SK-N-SH (cell line): ENCODE data around the gene EVX1. TPM values are rescaled to one million over a fixed set of nuclear protein-coding genes. Genes with fewer than 3 reads are reported as not detected.

Experiments
- CTCF ChIA-PET: fragments of 300-600, 350-600 bp; formaldehyde crosslinking; extraction: SDS; loops from one replicate; lab custom pipeline; 2021; lab: Yijun Ruan, JAX
- POLR2A ChIA-PET: fragments of 350-600 bp; sonication (Branson Sonifier 250); formaldehyde crosslinking; extraction: SDS; loops from one replicate; lab custom pipeline; 2020; ENCODE audit warnings: antibody characterized with exemption, inconsistent platforms; lab: Yijun Ruan, JAX
- DNase-seq: peaks from one replicate; pipeline ENCODE4 v3.0.0; 2012
- H2AFZ ChIP-seq: fragments of 200-600 bp; sonication (generic); 2 replicates; pipeline ENCODE4 v1.8.1; 2016; ENCODE audit warnings: antibody characterized with exemption, mild to moderate bottlenecking, low read depth
- H3F3A ChIP-seq: fragments of 200-600 bp; sonication (generic); replicated peaks from 2 replicates; pipeline ENCODE3; 2016; ENCODE audit warnings: antibody characterized with exemption, mild to moderate bottlenecking; ENCODE audit not compliant: insufficient read depth
- H3K27ac ChIP-seq, 2 experiments: fragments of 200-500 bp in 1 of 2; fragments of 200-600 bp in 1 of 2; sonication (Bioruptor generic) in 1 of 2; sonication (generic), shearing (Covaris generic) in 1 of 2; 2 replicates each; pipeline versions ENCODE4 v1.5.1 to v1.6.1; 2014 to 2016; ENCODE audit warnings: low read depth in 2 of 2, inconsistent platforms in 1 of 2, low read length in 1 of 2, mild to moderate bottlenecking in 1 of 2, mixed read lengths in 1 of 2
- H3K27me3 ChIP-seq: fragments of 200-600 bp; sonication (generic), shearing (Covaris generic); 2 replicates; pipeline ENCODE4 v1.6.1; 2016; ENCODE audit warnings: mixed run types; ENCODE audit not compliant: insufficient read depth
- H3K36me3 ChIP-seq, 2 experiments: fragments of 200-500 bp in 1 of 2; fragments of 200-600 bp in 1 of 2; sonication (Bioruptor generic) in 1 of 2; sonication (generic) in 1 of 2; replicated peaks in 1 of 2; 2 replicates each; pipeline versions ENCODE3 to v1.5.1; 2014 to 2016; ENCODE audit warnings: low read length in 1 of 2, mild to moderate bottlenecking in 1 of 2; ENCODE audit not compliant: insufficient read depth in 2 of 2, control insufficient read depth in 1 of 2
- H3K4me1 ChIP-seq, 2 experiments: fragments of 200-500 bp in 1 of 2; fragments of 200-600 bp in 1 of 2; sonication (Bioruptor generic) in 1 of 2; sonication (generic), shearing (Covaris generic) in 1 of 2; 2 replicates each; pipeline versions ENCODE4 v1.5.1 to v1.6.1; 2014 to 2016; ENCODE audit warnings: low read depth in 1 of 2, low read length in 1 of 2, mixed run types in 1 of 2; ENCODE audit not compliant: insufficient read depth in 2 of 2, control insufficient read depth in 1 of 2
- H3K4me2 ChIP-seq: fragments of 200-600 bp; sonication (generic), shearing (Covaris generic); 2 replicates; pipeline ENCODE4 v1.6.1; 2017; ENCODE audit warnings: mixed run types
- H3K4me3 ChIP-seq, 2 experiments: fragments of 200-500 bp in 1 of 2; fragments of 200-600 bp in 1 of 2; sonication (Bioruptor generic) in 1 of 2; sonication (generic), shearing (Covaris generic) in 1 of 2; 2 replicates each; pipeline versions ENCODE4 v1.5.1 to v1.8.1; 2014 to 2016; ENCODE audit warnings: low read depth in 2 of 2, inconsistent platforms in 1 of 2, low read length in 1 of 2, mild to moderate bottlenecking in 1 of 2, mixed read lengths in 1 of 2, moderate library complexity in 1 of 2
- H3K79me2 ChIP-seq: fragments of 200-600 bp; sonication (generic); 2 replicates; pipeline ENCODE4 v1.8.1; 2017; ENCODE audit warnings: mild to moderate bottlenecking; ENCODE audit not compliant: insufficient read depth
- H3K9ac ChIP-seq: fragments of 200-600 bp; sonication (generic); 2 replicates; pipeline ENCODE4 v1.6.1; 2017; ENCODE audit warnings: mixed run types
- H3K9me2 ChIP-seq: fragments of 200-600 bp; sonication (generic); 2 replicates; pipeline ENCODE4 v1.6.1; 2017; ENCODE audit warnings: mixed run types
- H3K9me3 ChIP-seq: fragments of 200-600 bp; sonication (generic); 2 replicates; pipeline ENCODE4 v1.6.1; 2017; ENCODE audit warnings: mixed run types, mild to moderate bottlenecking, moderate library complexity
- H4K20me1 ChIP-seq: fragments of 200-600 bp; sonication (generic); 2 replicates; pipeline ENCODE4 v1.6.1; 2017; ENCODE audit warnings: mild to moderate bottlenecking, mixed run types; ENCODE audit not compliant: insufficient read depth
- CHD2 ChIP-seq: fragments of 150-350 bp; IDR thresholded peaks from 2 replicates; pipeline ENCODE4 v1.6.1; 2018; ENCODE audit warnings: low read length; ENCODE audit not compliant: partially characterized antibody
- CTCF ChIP-seq: fragments of 200-600 bp; sonication (generic); IDR thresholded peaks from 2 replicates; pipeline ENCODE4 v1.6.1; 2017; ENCODE audit warnings: antibody characterized with exemption, mild to moderate bottlenecking, moderate library complexity
- ELF1 ChIP-seq: IDR thresholded peaks from 2 replicates; pipeline ENCODE4 v1.4.0; 2012
- EP300 ChIP-seq, 2 experiments: IDR thresholded peaks; 2 replicates each; pipeline versions ENCODE4 v1.4.0 to v1.6.1; 2012; ENCODE audit warnings: borderline replicate concordance in 1 of 2, low read depth in 1 of 2, low read length in 1 of 2
- EZH2phosphoT487 ChIP-seq: fragments of 200-600 bp; sonication (generic); IDR thresholded peaks from 2 replicates; pipeline ENCODE4 v1.6.1; 2017; ENCODE audit warnings: low read depth, mixed run types, mild to moderate bottlenecking, antibody characterized with exemption, moderate library complexity, borderline replicate concordance
- FOXM1 ChIP-seq: IDR thresholded peaks from 2 replicates; pipeline ENCODE4 v1.4.0; 2012; ENCODE audit warnings: low read depth, mild to moderate bottlenecking
- NRF1 ChIP-seq: IDR thresholded peaks from 2 replicates; pipeline ENCODE4 v1.6.1; 2012; ENCODE audit warnings: low read depth, mild to moderate bottlenecking, low read length
- POLR2AphosphoS5 ChIP-seq: IDR thresholded peaks from 2 replicates; pipeline ENCODE4 v1.6.1; 2012; ENCODE audit warnings: low read depth, low read length
- RCOR1 ChIP-seq: fragments of 150-350 bp; IDR thresholded peaks from 2 replicates; pipeline ENCODE4 v1.6.1; 2017; ENCODE audit warnings: antibody characterized with exemption, low read length
- REST ChIP-seq: IDR thresholded peaks from 2 replicates; pipeline ENCODE4 v1.6.1; 2012; ENCODE audit warnings: mild to moderate bottlenecking, low read depth, low read length, moderate library complexity
- RFX5 ChIP-seq: IDR thresholded peaks from 2 replicates; pipeline ENCODE4 v1.6.1; 2012; ENCODE audit warnings: mild to moderate bottlenecking, improper control_type of control experiment, low read length
- TAF1 ChIP-seq: IDR thresholded peaks from 2 replicates; pipeline ENCODE4 v1.6.1; 2012; ENCODE audit warnings: low read depth, mild to moderate bottlenecking, low read length, moderate library complexity, borderline replicate concordance
- USF1 ChIP-seq: IDR thresholded peaks from 2 replicates; pipeline ENCODE4 v1.4.0; 2012; ENCODE audit warnings: low read depth, borderline replicate concordance
- WGBS: methylation state at CpG from one replicate; pipeline ENCODE4 v1.1.6; 2017; ENCODE audit warnings: low lambda C conversion rate; 5-methylcytosine and 5-hydroxymethylcytosine counted together
- polyA plus RNA-seq, 3 experiments: library from polyadenylated mRNA; depleted of rRNA; stranded (reverse); fragments of >200 nt; gene quantifications; 2 replicates each; pipeline ENCODE4 v1.2.3, GENCODE V29; 2012

Gene EVX1
- polyA plus RNA-seq, 1 of the 3 experiments (the other 2 are of a cell fraction): not detected

- POLR2A ChIA-PET: no interaction called here
- Histone ChIP-seq H3K9me2 (no peaks in the 10 kb centered on the region), H3K9me3 (no peaks in the 10 kb centered on the region), H2AFZ (no peak overlapping the region), H3K27me3 (peaks cover 82% of the 10 kb centered on the region), H4K20me1 (peaks cover 9% of the 10 kb centered on the region), H3F3A (peaks cover 8% of the 10 kb centered on the region), H3K36me3 (no peaks in the 10 kb centered on the region), H3K27ac (no peak overlapping the region), H3K4me2 (no peak overlapping the region), H3K4me3 (no peak overlapping the region), H3K79me2 (no peaks in the 10 kb centered on the region), H3K4me1 (peaks cover 0 to 4% of the 10 kb centered on the region in 2 experiments; a peak in 1 of 4 replicates), H3K9ac (no peak overlapping the region)
- CTCF ChIA-PET: interaction anchor here (0.6 to 5.2 kb wide), 5 partner anchors 13 to 823 kb away, joined by 3 to 44 read pairs (median 20); no protein-coding TSS in a partner anchor
- DNase-seq: no peak
- no peak for TF ChIP-seq RFX5
- peak; percentile 56 for TF ChIP-seq EZH2phosphoT487
- 21% methylated on average over 18 of the region's 18 CpGs for WGBS
Observed at GRCh38 chr7:27197137-27198042, 45.2 kb upstream of the EVX1 start.

GRCh38 chr7:27198138-27198841 is 44.3 kb upstream of the EVX1 start:
- Histone ChIP-seq H3K79me2 (no peaks in the 10 kb centered on the region), H3K4me3 (no peak overlapping the region), H3K27ac (no peak overlapping the region), H3K9ac (no peak overlapping the region), H3K36me3 (no peaks in the 10 kb centered on the region), H3F3A (peaks cover 8% of the 10 kb centered on the region), H3K9me2 (no peaks in the 10 kb centered on the region), H3K4me1 (no peaks in the 10 kb centered on the region; a peak in 1 of 4 replicates), H2AFZ (no peak overlapping the region), H3K27me3 (peaks cover 84% of the 10 kb centered on the region), H3K4me2 (no peak overlapping the region), H4K20me1 (peaks cover 9% of the 10 kb centered on the region), H3K9me3 (no peaks in the 10 kb centered on the region)
- ChIA-PET POLR2A (interaction anchor here (0.5 kb wide), 1 partner anchor 11 kb away, joined by 4 read pairs; no protein-coding TSS in a partner anchor), CTCF (interaction anchor here (0.6 to 5.2 kb wide), 15 partner anchors 12 to 898 kb away, joined by 3 to 44 read pairs (median 3); no protein-coding TSS in a partner anchor)
- WGBS: 11% methylated on average over 29 of the region's 29 CpGs
- no peak for TF ChIP-seq NRF1
- no peak for TF ChIP-seq EP300 (IDR thresholded peaks at IDR 0.05; ENCODE audit: borderline replicate concordance in 1 of 2, low read depth in 1 of 2, low read length in 1 of 2)
- TF ChIP-seq USF1: no peak
- no peak for TF ChIP-seq FOXM1
- TF ChIP-seq RCOR1: no peak
- no peak for TF ChIP-seq REST
- no peak for TF ChIP-seq CTCF
- TF ChIP-seq POLR2AphosphoS5: no peak
- no peak for TF ChIP-seq ELF1
- TF ChIP-seq CHD2: no peak
- TF ChIP-seq TAF1: no peak
- DNase-seq: no peak
